ENCODE measurements around the gene FOSL2. TPM values are rescaled to one million over a fixed set of nuclear protein-coding genes. Genes with fewer than 3 reads are reported as not detected.
A peak's percentile ranks its signal among the peaks of the same experiment; 100 is the strongest.

FOSL2 gene
- total and polyA plus RNA-seq, 4 experiments from 2014 or later = 4.7 to 6.7 (median 5.8) TPM

- no peaks in the 10 kb centered on the region for H3K27me3 Mint-ChIP-seq
- ChIA-PET POLR2A (ENCODE audit: partially characterized antibody) (interaction anchor here (1.1 to 7.1 kb wide), 7 partner anchors 10 to 45 kb away, joined by 3 to 49 read pairs (median 7); partner anchors contain the start of gene FOSL2), CTCF (ENCODE audit: partially characterized antibody) (interaction anchor here (1.1 to 1.6 kb wide), 2 partner anchors 10 to 25 kb away, joined by 3 to 5 read pairs; no protein-coding TSS in a partner anchor)
- Histone ChIP-seq H3K4me3 (ENCODE audit: low read length in 2 of 2) (peak overlapping the region; percentile 34 to 35), H3K36me3 (ENCODE audit: insufficient read depth, low read length) (no peaks in the 10 kb centered on the region), H3K27ac (ENCODE audit: low read depth, low read length) (peak overlapping the region; percentile 10), H3K27me3 (ENCODE audit: insufficient read depth, low read length) (no peaks in the 10 kb centered on the region), H3K4me1 (ENCODE audit: insufficient read depth, low read length) (peaks cover 77% of the 10 kb centered on the region), H3K9me3 (ENCODE audit: control insufficient read depth in 1 of 2, low read length in 2 of 2) (no peaks in the 10 kb centered on the region)
- H3K4me3 Mint-ChIP-seq = peak overlapping the region in 7 of 8 donors; percentile 61 to 90 (median 81)
- H3K36me3 Mint-ChIP-seq = no peaks in the 10 kb centered on the region
- DNase-seq = no peak
- intact Hi-C loops (cut with micrococcal nuclease) = loop anchor here (1.0 kb wide), 1 partner anchor 26 kb away; the partner anchor contains the start of gene FOSL2
- no peaks in the 10 kb centered on the region for H3K9me3 Mint-ChIP-seq
- peaks cover 40 to 81% (median 60%) of the 10 kb centered on the region in 4 donors for H3K4me1 Mint-ChIP-seq
- peak overlapping the region in 6 of 7 donors; percentile 79 to 94 (median 93) for H3K27ac Mint-ChIP-seq
Measured at GRCh38 chr2:28366149-28366495, 26.5 kb upstream of the FOSL2 start.

GRCh38 chr2:28366496-28367282 lies 26.0 kb upstream of the FOSL2 start:
- H3K4me1 Mint-ChIP-seq = peaks cover 40 to 76% (median 56%) of the 10 kb centered on the region in 4 donors
- peak overlapping the region; percentile 34 to 35 for H3K4me3 ChIP-seq (ENCODE audit: low read length in 2 of 2)

GRCh38 chr2:28367667-28368356 lies 24.8 kb upstream of the FOSL2 start:
- Mint-ChIP-seq H3K36me3 (no peaks in the 10 kb centered on the region), H3K9me3 (no peaks in the 10 kb centered on the region), H3K27me3 (no peaks in the 10 kb centered on the region), H3K27ac (peak overlapping the region; percentile 57 to 93 (median 77)), H3K4me3 (peak overlapping the region in 5 of 8 donors; percentile 10 to 84 (median 81)), H3K4me1 (peaks cover 35 to 73% (median 51%) of the 10 kb centered on the region in 4 donors)
- intact Hi-C loops (cut with micrococcal nuclease) = no loop called here
- ChIA-PET CTCF (ENCODE audit: partially characterized antibody) (no interaction called here), POLR2A (ENCODE audit: partially characterized antibody) (interaction anchor here (7.1 kb wide), 1 partner anchor 23 kb away, joined by 49 read pairs; the partner anchor contains the start of gene FOSL2)
- Histone ChIP-seq H3K27me3 (ENCODE audit: insufficient read depth, low read length) (no peaks in the 10 kb centered on the region), H3K36me3 (ENCODE audit: insufficient read depth, low read length) (no peaks in the 10 kb centered on the region), H3K4me1 (ENCODE audit: insufficient read depth, low read length) (peaks cover 63% of the 10 kb centered on the region), H3K9me3 (ENCODE audit: control insufficient read depth in 1 of 2, low read length in 2 of 2) (no peaks in the 10 kb centered on the region), H3K27ac (ENCODE audit: low read depth, low read length) (no peak overlapping the region), H3K4me3 (ENCODE audit: low read length in 2 of 2) (no peak overlapping the region)
- no peak for DNase-seq

More at GRCh38 chr2:28366496-28367282, 26.0 kb upstream of the FOSL2 start:
- ChIA-PET CTCF (ENCODE audit: partially characterized antibody) (interaction anchor here (1.1 to 1.6 kb wide), 2 partner anchors 10 to 25 kb away, joined by 3 to 5 read pairs; no protein-coding TSS in a partner anchor), POLR2A (ENCODE audit: partially characterized antibody) (interaction anchor here (1.1 to 7.1 kb wide), 5 partner anchors 11 to 44 kb away, joined by 3 to 49 read pairs (median 7); partner anchors contain the start of gene FOSL2)
- intact Hi-C loops (cut with micrococcal nuclease) = loop anchor here (1.0 kb wide), 1 partner anchor 26 kb away; the partner anchor contains the start of gene FOSL2
- H3K36me3 Mint-ChIP-seq = no peaks in the 10 kb centered on the region
- no peaks in the 10 kb centered on the region for H3K27me3 Mint-ChIP-seq
- DNase-seq = peak; percentile 76 to 84 (median 78)
- H3K9me3 Mint-ChIP-seq = no peaks in the 10 kb centered on the region
- Histone ChIP-seq H3K4me1 (ENCODE audit: insufficient read depth, low read length) (peaks cover 71% of the 10 kb centered on the region), H3K36me3 (ENCODE audit: insufficient read depth, low read length) (no peaks in the 10 kb centered on the region), H3K27ac (ENCODE audit: low read depth, low read length) (peak overlapping the region; percentile 10), H3K27me3 (ENCODE audit: insufficient read depth, low read length) (no peaks in the 10 kb centered on the region), H3K9me3 (ENCODE audit: control insufficient read depth in 1 of 2, low read length in 2 of 2) (no peaks in the 10 kb centered on the region)
- peak overlapping the region; percentile 79 to 94 (median 93) for H3K27ac Mint-ChIP-seq
- H3K4me3 Mint-ChIP-seq = peak overlapping the region; percentile 61 to 90 (median 81)

- Mint-ChIP-seq H3K36me3 (no peaks in the 10 kb centered on the region), H3K4me3 (peak overlapping the region in 2 of 8 donors; percentile 10 to 31), H3K27me3 (no peaks in the 10 kb centered on the region), H3K4me1 (peaks cover 35 to 72% (median 50%) of the 10 kb centered on the region in 4 donors), H3K27ac (peak overlapping the region in 3 of 7 donors; percentile 29 to 82 (median 65)), H3K9me3 (no peaks in the 10 kb centered on the region)
- intact Hi-C loops (cut with micrococcal nuclease) = no loop called here
- no peak overlapping the region for H3K4me3 ChIP-seq (ENCODE audit: low read length in 2 of 2)
- H3K9me3 ChIP-seq (ENCODE audit: control insufficient read depth in 1 of 2, low read length in 2 of 2) = no peaks in the 10 kb centered on the region
- CTCF ChIA-PET (ENCODE audit: partially characterized antibody) = no interaction called here
- POLR2A ChIA-PET (ENCODE audit: partially characterized antibody) = interaction anchor here (7.1 kb wide), 1 partner anchor 23 kb away, joined by 49 read pairs; the partner anchor contains the start of gene FOSL2
- no peak for DNase-seq
- peaks cover 59% of the 10 kb centered on the region for H3K4me1 ChIP-seq (ENCODE audit: insufficient read depth, low read length)
- no peaks in the 10 kb centered on the region for H3K27me3 ChIP-seq (ENCODE audit: insufficient read depth, low read length)
- no peak overlapping the region for H3K27ac ChIP-seq (ENCODE audit: low read depth, low read length)
- no peaks in the 10 kb centered on the region for H3K36me3 ChIP-seq (ENCODE audit: insufficient read depth, low read length)
Measured at GRCh38 chr2:28368357-28368798, 24.3 kb upstream of the FOSL2 start.

GRCh38 chr2:28369358-28369757 lies 23.3 kb upstream of the FOSL2 start:
- Mint-ChIP-seq H3K27ac (peak overlapping the region in 3 of 7 donors; percentile 43 to 70 (median 63)), H3K27me3 (no peaks in the 10 kb centered on the region), H3K4me1 (peaks cover 30 to 62% (median 44%) of the 10 kb centered on the region in 4 donors), H3K9me3 (no peaks in the 10 kb centered on the region), H3K4me3 (peak overlapping the region in 1 of 8 donors; percentile 39), H3K36me3 (no peaks in the 10 kb centered on the region)
- no peak for DNase-seq
- H3K27ac ChIP-seq (ENCODE audit: low read depth, low read length) = no peak overlapping the region
- POLR2A ChIA-PET (ENCODE audit: partially characterized antibody) = interaction anchor here (1.1 to 7.1 kb wide), 2 partner anchors 9 to 22 kb away, joined by 4 to 49 read pairs; partner anchors contain the start of gene FOSL2
- H3K9me3 ChIP-seq (ENCODE audit: control insufficient read depth in 1 of 2, low read length in 2 of 2) = no peaks in the 10 kb centered on the region
- CTCF ChIA-PET (ENCODE audit: partially characterized antibody) = no interaction called here
- no peaks in the 10 kb centered on the region for H3K27me3 ChIP-seq (ENCODE audit: insufficient read depth, low read length)
- H3K4me3 ChIP-seq (ENCODE audit: low read length in 2 of 2) = no peak overlapping the region
- intact Hi-C loops (cut with micrococcal nuclease) = no loop called here
- peaks cover 49% of the 10 kb centered on the region for H3K4me1 ChIP-seq (ENCODE audit: insufficient read depth, low read length)
- no peaks in the 10 kb centered on the region for H3K36me3 ChIP-seq (ENCODE audit: insufficient read depth, low read length)

- Histone ChIP-seq H3K27me3 (ENCODE audit: insufficient read depth, low read length) (no peaks in the 10 kb centered on the region), H3K27ac (ENCODE audit: low read depth, low read length) (no peak overlapping the region), H3K36me3 (ENCODE audit: insufficient read depth, low read length) (no peaks in the 10 kb centered on the region), H3K4me1 (ENCODE audit: insufficient read depth, low read length) (peaks cover 39% of the 10 kb centered on the region), H3K4me3 (ENCODE audit: low read length in 2 of 2) (no peak overlapping the region), H3K9me3 (ENCODE audit: control insufficient read depth in 1 of 2, low read length in 2 of 2) (no peaks in the 10 kb centered on the region)
- no peaks in the 10 kb centered on the region for H3K27me3 Mint-ChIP-seq
- H3K4me3 Mint-ChIP-seq = no peak overlapping the region
- H3K9me3 Mint-ChIP-seq = no peaks in the 10 kb centered on the region
- ChIA-PET CTCF (ENCODE audit: partially characterized antibody) (no interaction called here), POLR2A (ENCODE audit: partially characterized antibody) (interaction anchor here (7.1 kb wide), 1 partner anchor 21 kb away, joined by 49 read pairs; the partner anchor contains the start of gene FOSL2)
- peaks cover 21 to 59% (median 35%) of the 10 kb centered on the region in 4 donors for H3K4me1 Mint-ChIP-seq
- H3K27ac Mint-ChIP-seq = peak overlapping the region in 2 of 7 donors; percentile 45 to 57
- no peak for DNase-seq
- intact Hi-C loops (cut with micrococcal nuclease) = no loop called here
- no peaks in the 10 kb centered on the region for H3K36me3 Mint-ChIP-seq
Measured at GRCh38 chr2:28370354-28370753, 22.3 kb upstream of the FOSL2 start.

Data from CD4-positive, alpha-beta memory T cell (primary cell).